HCT116 (cell line): ENCODE data around the gene IL1RAP. TPM values are rescaled to one million over a fixed set of nuclear protein-coding genes. Genes with fewer than 3 reads are reported as not detected.

ENCODE experiments used
- ATAC-seq: fragments of 200-7000 bp; cut with Tn5 transposase; 2 replicates; pipeline ENCODE4 v1.9.1; 2020; ENCODE audit warnings: mild to moderate bottlenecking, moderate library complexity
- BruUV-seq: library from RNA; stranded (reverse); fragments of 400-500 nt; replicated peaks from 2 replicates; lab custom pipeline; 2021; lab: Mats Ljungman, UMichigan
- CTCF ChIA-PET: fragments of 300-600 bp; sonication (Branson Sonifier 250); formaldehyde crosslinking; loops from one replicate; lab custom pipeline; 2021; ENCODE audit warnings: antibody characterized with exemption; lab: Charles Lee
- POLR2A ChIA-PET: fragments of 300-600, 350-600 bp; sonication (Branson Sonifier 250); formaldehyde crosslinking; loops from one replicate; lab custom pipeline; 2021; ENCODE audit warnings: antibody characterized with exemption; lab: Charles Lee
- RAD21 ChIA-PET, 2 experiments: fragments of 300-600 bp; sonication (Branson Sonifier 250); formaldehyde crosslinking; loops; one replicate each; lab custom pipeline; 2023; ENCODE audit warnings: low total read pairs in 2 of 2; ENCODE audit not compliant: uncharacterized antibody in 2 of 2, unreplicated experiment in 2 of 2, low non-redundant PET in 1 of 2; lab: Charles Lee
- DNase-seq: peaks from one replicate; pipeline ENCODE4 v3.0.0-alpha.2; 2010; ENCODE audit warnings: low read depth, low spot score
- H2AFZ ChIP-seq: fragments of 200-600 bp; shearing (Covaris generic), sonication (generic); 2 replicates; pipeline ENCODE4 v1.6.1; 2017; ENCODE audit warnings: low read depth, mixed run types, mixed read lengths, antibody characterized with exemption, low read length; ENCODE audit not compliant: poor library complexity, severe bottlenecking
- H3K27ac ChIP-seq: 2 replicates; pipeline ENCODE4 v1.5.1; 2012; ENCODE audit warnings: low read depth, low read length
- H3K27me3 ChIP-seq: fragments of 200-600 bp; sonication (generic); 2 replicates; pipeline ENCODE4 v1.6.1; 2016; ENCODE audit warnings: mixed run types, low read length, mixed read lengths; ENCODE audit not compliant: insufficient read depth
- H3K36me3 ChIP-seq, 2 experiments: fragments of 200-500 bp in 1 of 2; fragments of 200-600 bp in 1 of 2; sonication (Bioruptor generic) in 1 of 2; sonication (generic) in 1 of 2; 2 replicates each; pipeline versions ENCODE4 v1.5.1 to v1.6.1; 2014 to 2016; ENCODE audit warnings: low read length in 2 of 2, inconsistent platforms in 1 of 2, mixed read lengths in 1 of 2, mixed run types in 1 of 2; ENCODE audit not compliant: insufficient read depth in 2 of 2, control insufficient read depth in 1 of 2
- H3K4me1 ChIP-seq, 2 experiments: fragments of 200-600 bp in 1 of 2; sonication (generic) in 1 of 2; 2 replicates each; pipeline versions ENCODE4 v1.5.1 to v1.6.1; 2012 to 2017; ENCODE audit warnings: low read length in 2 of 2, inconsistent platforms in 1 of 2, mild to moderate bottlenecking in 1 of 2, mixed read lengths in 1 of 2, mixed run types in 1 of 2, moderate library complexity in 1 of 2; ENCODE audit not compliant: insufficient read depth in 2 of 2, control insufficient read depth in 1 of 2
- H3K4me2 ChIP-seq: fragments of 200-600 bp; sonication (generic); 2 replicates; pipeline ENCODE4 v1.6.1; 2017; ENCODE audit warnings: mixed run types, low read length, mixed read lengths
- H3K4me3 ChIP-seq, 2 experiments: fragments of 200-600 bp in 1 of 2; sonication (generic) in 1 of 2; replicated peaks in 1 of 2; 2 replicates each; pipeline ENCODE4 v1.5.1; 2011 to 2016; ENCODE audit warnings: low read length in 2 of 2, control low read depth in 1 of 2, low read depth in 1 of 2, mild to moderate bottlenecking in 1 of 2, mixed read lengths in 1 of 2, mixed run types in 1 of 2
- H3K79me2 ChIP-seq: fragments of 200-600 bp; sonication (generic); 2 replicates; pipeline ENCODE4 v1.6.1; 2017; ENCODE audit warnings: mild to moderate bottlenecking, mixed run types, low read length, moderate library complexity, mixed read lengths; ENCODE audit not compliant: insufficient read depth
- H3K9ac ChIP-seq: fragments of 200-600 bp; sonication (generic); 2 replicates; pipeline ENCODE4 v1.6.1; 2016; ENCODE audit warnings: low read length, mixed read lengths
- H3K9me2 ChIP-seq: fragments of 200-600 bp; sonication (generic), shearing (Covaris generic); 2 replicates; pipeline ENCODE4 v1.6.1; 2017; ENCODE audit warnings: mixed run types, mild to moderate bottlenecking, moderate library complexity; ENCODE audit not compliant: insufficient read depth
- H3K9me3 ChIP-seq, 2 experiments: fragments of 200-500 bp in 1 of 2; fragments of 200-600 bp in 1 of 2; sonication (Bioruptor generic) in 1 of 2; sonication (generic) in 1 of 2; 2 replicates each; pipeline ENCODE4 v1.6.1; 2014 to 2017; ENCODE audit warnings: low read length in 2 of 2, mixed read lengths in 2 of 2, inconsistent platforms in 1 of 2, low read depth in 1 of 2, mild to moderate bottlenecking in 1 of 2, mixed run types in 1 of 2, moderate library complexity in 1 of 2; ENCODE audit not compliant: control insufficient read depth in 1 of 2, insufficient read depth in 1 of 2
- H4K20me1 ChIP-seq: fragments of 200-600 bp; sonication (generic), shearing (Covaris generic); 2 replicates; pipeline ENCODE4 v1.6.1; 2017; ENCODE audit warnings: mixed run types, mild to moderate bottlenecking, moderate library complexity; ENCODE audit not compliant: insufficient read depth
- ATF3 ChIP-seq: IDR thresholded peaks from 2 replicates; pipeline ENCODE4 v1.6.1; 2012
- CEBPB ChIP-seq: IDR thresholded peaks from 2 replicates; pipeline ENCODE4 v1.6.1; 2012; ENCODE audit warnings: low read depth
- CTCF ChIP-seq, 3 experiments: fragments of 200-600 bp in 1 of 3; sonication (generic) in 1 of 3; IDR thresholded peaks in 2 of 3; conservative IDR thresholded peaks in 1 of 3; 2 replicates each; pipeline ENCODE4 v1.5.1; 2012 to 2017; ENCODE audit warnings: low read depth in 2 of 3, low read length in 2 of 3, antibody characterized with exemption in 1 of 3, borderline replicate concordance in 1 of 3, control low read depth in 1 of 3, mild to moderate bottlenecking in 1 of 3, mixed read lengths in 1 of 3, mixed run types in 1 of 3, moderate library complexity in 1 of 3; ENCODE audit not compliant: insufficient read depth in 1 of 3
- EGR1 ChIP-seq: IDR thresholded peaks from 2 replicates; pipeline ENCODE4 v1.6.1; 2012; ENCODE audit warnings: low read depth
- EZH2phosphoT487 ChIP-seq: fragments of 200-600 bp; IDR thresholded peaks from 2 replicates; pipeline ENCODE4 v1.6.1; 2018; ENCODE audit warnings: antibody characterized with exemption, borderline replicate concordance
- FOSL1 ChIP-seq: IDR thresholded peaks from 2 replicates; pipeline ENCODE4 v1.6.1; 2012; ENCODE audit warnings: low read depth
- JUND ChIP-seq: IDR thresholded peaks from 2 replicates; pipeline ENCODE4 v1.6.1; 2012
- MAX ChIP-seq: IDR thresholded peaks from 2 replicates; pipeline ENCODE4 v1.6.1; 2012
- POLR2AphosphoS5 ChIP-seq: IDR thresholded peaks from 2 replicates; pipeline ENCODE4 v1.6.1; 2011; ENCODE audit warnings: mild to moderate bottlenecking, low read depth, low read length, moderate library complexity
- REST ChIP-seq: IDR thresholded peaks from 2 replicates; pipeline ENCODE4 v1.6.1; 2012; ENCODE audit warnings: low read depth
- SIN3A ChIP-seq: IDR thresholded peaks from 2 replicates; pipeline ENCODE4 v1.6.1; 2012; ENCODE audit warnings: low read depth
- SP1 ChIP-seq: IDR thresholded peaks from 2 replicates; pipeline ENCODE4 v1.6.1; 2012; ENCODE audit warnings: low read depth
- SRF ChIP-seq: IDR thresholded peaks from 2 replicates; pipeline ENCODE4 v1.6.1; 2012; ENCODE audit warnings: low read depth
- TCF7L2 ChIP-seq: IDR thresholded peaks from 2 replicates; pipeline ENCODE4 v1.7.0; 2011; ENCODE audit warnings: borderline replicate concordance, inconsistent platforms; ENCODE audit not compliant: insufficient read depth, insufficient read length; ENCODE audit errors: extremely low read depth
- YY1 ChIP-seq: IDR thresholded peaks from 2 replicates; pipeline ENCODE4 v1.6.1; 2011; ENCODE audit warnings: low read length, low read depth, moderate library complexity, mild to moderate bottlenecking; ENCODE audit not compliant: insufficient replicate concordance; ENCODE audit errors: extremely low read depth
- ZBTB33 ChIP-seq: IDR thresholded peaks from 2 replicates; pipeline ENCODE4 v1.6.1; 2011; ENCODE audit warnings: mild to moderate bottlenecking, low read length, moderate library complexity; ENCODE audit not compliant: insufficient replicate concordance; ENCODE audit errors: extremely low read depth
- intact Hi-C: fragments of 100-400 bp; cut with micrococcal nuclease; formaldehyde crosslinking; loops from 2 replicates; pipeline ENCODE4 v1.10.0; 2022
- total RNA-seq: library from RNA; stranded (reverse); gene quantifications from one replicate; pipeline ENCODE4 v1.2.1, GENCODE V29; 2021; ENCODE audit not compliant: unreplicated experiment

The IL1RAP gene
- total RNA-seq, 1 experiment from 2014 or later = 5.8 TPM

- DNase-seq = peak; percentile 81
- Histone ChIP-seq H3K4me3 (peak overlapping the region in 1 of 2 experiments; percentile 10; a peak in 1 of 4 replicates), H3K4me2 (peak overlapping the region; percentile 63), H3K9me2 (no peaks in the 10 kb centered on the region), H2AFZ (peak overlapping the region; percentile 41), H3K4me1 (peaks cover 11 to 25% of the 10 kb centered on the region in 2 experiments), H3K27me3 (no peaks in the 10 kb centered on the region), H3K27ac (no peak overlapping the region), H3K79me2 (no peaks in the 10 kb centered on the region), H3K9ac (peak overlapping the region; percentile 15), H3K36me3 (no peaks in the 10 kb centered on the region), H4K20me1 (no peaks in the 10 kb centered on the region), H3K9me3 (no peaks in the 10 kb centered on the region)
- TF ChIP-seq CTCF (IDR thresholded peaks at IDR 0.05 in 2 of 3, conservative IDR thresholded peaks at IDR 0.05 in 1 of 3; ENCODE audit: borderline replicate concordance in 1 of 3, insufficient read depth in 1 of 3, low read depth in 2 of 3, low read length in 2 of 3) (no peak), EZH2phosphoT487 (no peak), REST (no peak), SIN3A (no peak), YY1 (peak; percentile 15), CEBPB (peak; percentile 78), SP1 (peak; percentile 61), TCF7L2 (peak; percentile 36), ATF3 (peak; percentile 57), SRF (no peak), JUND (peak; percentile 79), EGR1 (peak; percentile 4; the same call in 1 of the 2 replicates), ZBTB33 (no peak), POLR2AphosphoS5 (0 out of 2 replicates have a peak, but pooled peaks have one; percentile 50), FOSL1 (peak; percentile 80), MAX (peak; percentile 23; the same call in 1 of the 2 replicates)
- ChIA-PET RAD21 (no interaction called here), POLR2A (no interaction called here), CTCF (interaction anchor here (1.0 kb wide), 1 partner anchor 37 kb away, joined by 3 read pairs; no protein-coding TSS in a partner anchor)
- peak; percentile 93 for ATAC-seq
- TSS peak; percentile 96 for BruUV-seq
- intact Hi-C loops = loop anchor here (1.0 kb wide), 1 partner anchor 20 kb away; no protein-coding TSS in a partner anchor
These were observed 72.1 kb downstream of the IL1RAP start for GRCh38 chr3:190585805-190586630.
